Activated T-helper 17 cell treated with anti-CD3 and anti-CD28 coated beads, Interleukin-2, amount 50 U/mL, for 72 hours (primary cell): ENCODE measurements around the gene EFNA1. TPM values are rescaled to one million over a fixed set of nuclear protein-coding genes. Genes with fewer than 3 reads are reported as not detected.

ENCODE experiments used
- ATAC-seq: fragments of 150-1000 bp; cut with Tn5 transposase; replicated peaks from 2 replicates; pipeline ENCODE4 v1.10.0; 2021; ENCODE audit warnings: mild to moderate bottlenecking, moderate library complexity
- H3K27ac Mint-ChIP-seq: one replicate; pipeline ENCODE4 v1.8.0; 2022; ENCODE audit warnings: mixed read lengths
- H3K27me3 Mint-ChIP-seq: one replicate; pipeline ENCODE4 v1.8.0; 2022; ENCODE audit warnings: mixed read lengths
- H3K36me3 Mint-ChIP-seq: one replicate; pipeline ENCODE4 v1.8.0; 2022; ENCODE audit warnings: low read depth, mild to moderate bottlenecking, mixed read lengths
- H3K4me1 Mint-ChIP-seq: one replicate; pipeline ENCODE4 v1.8.0; 2022; ENCODE audit warnings: mixed read lengths
- H3K4me3 Mint-ChIP-seq: one replicate; pipeline ENCODE4 v1.8.0; 2022; ENCODE audit warnings: mild to moderate bottlenecking, mixed read lengths
- H3K9me3 Mint-ChIP-seq: one replicate; pipeline ENCODE4 v1.8.0; 2022; ENCODE audit warnings: mixed read lengths
- total RNA-seq, 2 donors: library from RNA; stranded (reverse); gene quantifications; one replicate each; pipeline ENCODE4 v1.2.3, GENCODE V29; 2022

The EFNA1 gene
- total RNA-seq, 2 donors from 2014 or later = 0.48 TPM; not detected in 1

- Mint-ChIP-seq H3K4me3 (peak overlapping the region; percentile 91), H3K27me3 (peaks cover 18% of the 10 kb centered on the region), H3K9me3 (no peaks in the 10 kb centered on the region), H3K27ac (peak overlapping the region; percentile 94), H3K4me1 (peaks cover 22% of the 10 kb centered on the region), H3K36me3 (peaks cover 18% of the 10 kb centered on the region)
- peak; percentile 66 for ATAC-seq
Observed at GRCh38 chr1:155085504-155086127, 42.1 kb upstream of the EFNA1 start.

- Mint-ChIP-seq H3K27ac (no peak overlapping the region), H3K27me3 (peaks cover 18% of the 10 kb centered on the region), H3K4me3 (peak overlapping the region; percentile 91), H3K9me3 (no peaks in the 10 kb centered on the region), H3K4me1 (peaks cover 21% of the 10 kb centered on the region), H3K36me3 (peaks cover 18% of the 10 kb centered on the region)
- peak; percentile 13 for ATAC-seq
Observed at GRCh38 chr1:155086128-155086741, 41.4 kb upstream of the EFNA1 start.

- H3K27me3 Mint-ChIP-seq = peaks cover 12% of the 10 kb centered on the region
- no peak overlapping the region for H3K27ac Mint-ChIP-seq
- H3K9me3 Mint-ChIP-seq = no peaks in the 10 kb centered on the region
- peaks cover 16% of the 10 kb centered on the region for H3K4me1 Mint-ChIP-seq
- peaks cover 12% of the 10 kb centered on the region for H3K36me3 Mint-ChIP-seq
- peak overlapping the region; percentile 91 for H3K4me3 Mint-ChIP-seq
- no peak for ATAC-seq
Observed at GRCh38 chr1:155086856-155087535, 40.7 kb upstream of the EFNA1 start.

GRCh38 chr1:155091071-155092051 is 36.3 kb upstream of the EFNA1 start:
- H3K4me3 Mint-ChIP-seq = no peak overlapping the region
- H3K27me3 Mint-ChIP-seq = peaks cover 5% of the 10 kb centered on the region
- ATAC-seq = peak; percentile 85
- H3K4me1 Mint-ChIP-seq = no peaks in the 10 kb centered on the region
- H3K9me3 Mint-ChIP-seq = no peaks in the 10 kb centered on the region
- H3K36me3 Mint-ChIP-seq = no peaks in the 10 kb centered on the region
- H3K27ac Mint-ChIP-seq = no peak overlapping the region

GRCh38 chr1:155092131-155092530 is 35.5 kb upstream of the EFNA1 start:
- no peak overlapping the region for H3K27ac Mint-ChIP-seq
- no peaks in the 10 kb centered on the region for H3K4me1 Mint-ChIP-seq
- no peak for ATAC-seq
- no peak overlapping the region for H3K4me3 Mint-ChIP-seq
- no peaks in the 10 kb centered on the region for H3K36me3 Mint-ChIP-seq
- peaks cover 5% of the 10 kb centered on the region for H3K27me3 Mint-ChIP-seq
- no peaks in the 10 kb centered on the region for H3K9me3 Mint-ChIP-seq

GRCh38 chr1:155092641-155093040 is 35.0 kb upstream of the EFNA1 start:
- H3K4me1 Mint-ChIP-seq = no peaks in the 10 kb centered on the region
- H3K27me3 Mint-ChIP-seq = peaks cover 5% of the 10 kb centered on the region
- no peak overlapping the region for H3K4me3 Mint-ChIP-seq
- ATAC-seq = no peak
- no peaks in the 10 kb centered on the region for H3K36me3 Mint-ChIP-seq
- H3K27ac Mint-ChIP-seq = no peak overlapping the region
- no peaks in the 10 kb centered on the region for H3K9me3 Mint-ChIP-seq

GRCh38 chr1:155093911-155094621 is 33.6 kb upstream of the EFNA1 start:
- peak; percentile 32 for ATAC-seq
- Mint-ChIP-seq H3K4me3 (no peak overlapping the region), H3K27ac (no peak overlapping the region), H3K36me3 (no peaks in the 10 kb centered on the region), H3K4me1 (no peaks in the 10 kb centered on the region), H3K27me3 (peaks cover 5% of the 10 kb centered on the region), H3K9me3 (no peaks in the 10 kb centered on the region)

- no peak overlapping the region for H3K27ac Mint-ChIP-seq
- no peak overlapping the region for H3K4me3 Mint-ChIP-seq
- H3K4me1 Mint-ChIP-seq = no peaks in the 10 kb centered on the region
- peaks cover 5% of the 10 kb centered on the region for H3K27me3 Mint-ChIP-seq
- H3K36me3 Mint-ChIP-seq = no peaks in the 10 kb centered on the region
- no peaks in the 10 kb centered on the region for H3K9me3 Mint-ChIP-seq
- no peak for ATAC-seq
Observed at GRCh38 chr1:155094622-155094948, 33.1 kb upstream of the EFNA1 start.

- H3K9me3 Mint-ChIP-seq = no peaks in the 10 kb centered on the region
- no peak overlapping the region for H3K27ac Mint-ChIP-seq
- no peaks in the 10 kb centered on the region for H3K36me3 Mint-ChIP-seq
- no peak for ATAC-seq
- H3K4me1 Mint-ChIP-seq = no peaks in the 10 kb centered on the region
- H3K27me3 Mint-ChIP-seq = peaks cover 5% of the 10 kb centered on the region
- no peak overlapping the region for H3K4me3 Mint-ChIP-seq
Observed at GRCh38 chr1:155099331-155099730, 28.3 kb upstream of the EFNA1 start.

- no peaks in the 10 kb centered on the region for H3K27me3 Mint-ChIP-seq
- H3K9me3 Mint-ChIP-seq = no peaks in the 10 kb centered on the region
- H3K4me3 Mint-ChIP-seq = no peak overlapping the region
- H3K36me3 Mint-ChIP-seq = no peaks in the 10 kb centered on the region
- H3K27ac Mint-ChIP-seq = no peak overlapping the region
- no peaks in the 10 kb centered on the region for H3K4me1 Mint-ChIP-seq
- ATAC-seq = no peak
Observed at GRCh38 chr1:155103325-155103724, 24.4 kb upstream of the EFNA1 start.

- H3K4me3 Mint-ChIP-seq = no peak overlapping the region
- H3K36me3 Mint-ChIP-seq = no peaks in the 10 kb centered on the region
- H3K27me3 Mint-ChIP-seq = no peaks in the 10 kb centered on the region
- H3K4me1 Mint-ChIP-seq = no peaks in the 10 kb centered on the region
- no peaks in the 10 kb centered on the region for H3K9me3 Mint-ChIP-seq
- no peak for ATAC-seq
- no peak overlapping the region for H3K27ac Mint-ChIP-seq
Observed at GRCh38 chr1:155104605-155105534, 22.8 kb upstream of the EFNA1 start.

GRCh38 chr1:155105604-155106011 is 22.1 kb upstream of the EFNA1 start:
- no peaks in the 10 kb centered on the region for H3K27me3 Mint-ChIP-seq
- H3K4me3 Mint-ChIP-seq = no peak overlapping the region
- no peak for ATAC-seq
- H3K36me3 Mint-ChIP-seq = no peaks in the 10 kb centered on the region
- H3K27ac Mint-ChIP-seq = no peak overlapping the region
- H3K9me3 Mint-ChIP-seq = no peaks in the 10 kb centered on the region
- H3K4me1 Mint-ChIP-seq = no peaks in the 10 kb centered on the region

GRCh38 chr1:155106862-155107261 is 20.8 kb upstream of the EFNA1 start:
- Mint-ChIP-seq H3K4me1 (no peaks in the 10 kb centered on the region), H3K27me3 (no peaks in the 10 kb centered on the region), H3K9me3 (no peaks in the 10 kb centered on the region), H3K36me3 (no peaks in the 10 kb centered on the region), H3K27ac (no peak overlapping the region), H3K4me3 (no peak overlapping the region)
- ATAC-seq = no peak
